VCaP (cell line): Measurements from ENCODE around the gene OAT.
"Not testable (repeated sequence)": the region's sequence is repeated elsewhere in the genome, so short reads cannot be mapped to it uniquely, and the experiment has no call there.

ENCODE experiments used
- H3K27ac ChIP-seq: fragments of 450-650 bp; 2 replicates; pipeline ENCODE4 v1.5.1; 2017
- CTCF ChIP-seq: fragments of 450-650 bp; conservative IDR thresholded peaks from 2 replicates; pipeline ENCODE4 v1.5.1; 2017; ENCODE audit warnings: mild to moderate bottlenecking, moderate library complexity

OAT gene

GRCh38 chr10:124446830-124447750, 28.4 kb upstream of the OAT start:
- TF ChIP-seq CTCF: no peak
- H3K27ac ChIP-seq: no peak overlapping the region

- not testable (repeated sequence) for H3K27ac ChIP-seq
Measured at GRCh38 chr10:124441694-124442093, 23.0 kb upstream of the OAT start.

DNA sequence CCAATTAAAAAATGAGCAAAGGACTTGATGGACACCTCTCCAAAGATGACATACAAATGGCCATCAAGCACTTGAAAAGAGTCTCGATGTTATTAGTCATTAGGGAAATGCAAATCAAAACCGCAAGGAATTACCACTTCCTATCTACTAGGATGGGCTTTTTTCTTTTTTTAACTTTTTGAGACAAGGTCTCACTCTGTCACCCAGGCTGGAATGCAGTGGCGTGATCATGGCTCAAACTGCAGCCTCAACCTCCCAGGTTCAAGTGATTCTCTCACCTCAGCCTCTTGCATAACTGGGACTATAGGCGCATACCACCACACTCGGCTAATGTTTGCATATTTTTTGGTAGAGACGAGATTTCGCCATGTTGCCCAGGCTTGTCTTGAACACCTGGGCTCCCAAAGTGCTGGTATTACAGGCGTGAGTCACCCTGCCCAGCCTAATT, 17.5 kb upstream of the OAT start:
- no peak for TF ChIP-seq CTCF
- H3K27ac ChIP-seq: no peak overlapping the region

GRCh38 chr10:124435683-124436082, 17.0 kb upstream of the OAT start:
- not testable (repeated sequence) for H3K27ac ChIP-seq

DNA sequence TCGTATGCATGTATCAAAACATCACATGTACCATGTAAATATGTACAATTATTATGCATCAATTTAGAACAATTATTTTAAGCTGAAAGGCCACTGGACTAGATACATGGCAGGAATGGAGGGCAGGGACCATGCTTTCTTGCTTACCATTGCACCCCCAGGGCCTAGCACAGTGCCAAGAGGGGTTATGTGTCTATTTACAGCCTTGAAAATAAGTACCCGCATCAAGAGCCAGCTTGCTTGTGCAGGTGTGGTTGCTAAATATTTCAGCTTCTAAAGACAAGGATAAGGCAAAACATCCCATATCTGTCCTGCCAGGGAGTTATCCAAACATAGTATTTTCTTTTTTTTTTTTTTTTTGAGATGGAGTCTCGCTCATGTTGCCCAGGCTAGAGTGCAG, 14.7 kb upstream of the OAT start:
- no peak overlapping the region for H3K27ac ChIP-seq
- no peak for TF ChIP-seq CTCF

- TF ChIP-seq CTCF: no peak
Measured at GRCh38 chr10:124430077-124430476, 11.4 kb upstream of the OAT start.

GRCh38 chr10:124429576-124429975, 10.9 kb upstream of the OAT start:
- H3K27ac ChIP-seq: no peak overlapping the region
- TF ChIP-seq CTCF: no peak

More at GRCh38 chr10:124430077-124430476, 11.4 kb upstream of the OAT start:
- no peak overlapping the region for H3K27ac ChIP-seq

GRCh38 chr10:124428207-124428777, 9.6 kb upstream of the OAT start:
- no peak overlapping the region for H3K27ac ChIP-seq
- no peak for TF ChIP-seq CTCF
